H1 (cell line): ENCODE data around the gene LRP1. TPM values are rescaled to one million over a fixed set of nuclear protein-coding genes. Genes with fewer than 3 reads are reported as not detected.

ENCODE experiments used
- CTCF ChIA-PET: fragments of 300-600 bp; sonication (Branson Sonifier 250); formaldehyde crosslinking; loops from one replicate; lab custom pipeline; 2021; ENCODE audit not compliant: partially characterized antibody; lab: Charles Lee
- POLR2A ChIA-PET: fragments of 300-600 bp; sonication (Branson Sonifier 250); formaldehyde crosslinking; loops from one replicate; lab custom pipeline; 2021; ENCODE audit warnings: inconsistent platforms; ENCODE audit not compliant: partially characterized antibody; lab: Charles Lee
- DNase-seq, 2 experiments: peaks; one replicate each; pipeline versions ENCODE4 v3.0.0 to v3.0.0-alpha.2; 2010 to 2022; ENCODE audit warnings: low spot score in 2 of 2, low read depth in 1 of 2, mixed read lengths in 1 of 2
- FAIRE-seq: peaks from 2 replicates; lab custom pipeline; 2011; peaks lifted over from hg19 to GRCh38; lab: Jason Lieb, UNC
- H2AFZ ChIP-seq: 2 replicates; pipeline ENCODE4 v1.8.1; 2012; ENCODE audit warnings: low read length, inconsistent platforms
- H2AK5ac ChIP-seq: 2 replicates; pipeline ENCODE4 v1.6.1; 2013; ENCODE audit warnings: low read depth, low read length
- H2BK120ac ChIP-seq: replicated peaks from 2 replicates; pipeline ENCODE3; 2013; ENCODE audit warnings: low read depth, low read length, inconsistent platforms
- H2BK12ac ChIP-seq: 2 replicates; pipeline ENCODE4 v1.6.1; 2013; ENCODE audit warnings: low read depth, low read length
- H2BK15ac ChIP-seq: 2 replicates; pipeline ENCODE4 v1.6.1; 2013; ENCODE audit warnings: low read length
- H2BK20ac ChIP-seq: 2 replicates; pipeline ENCODE4 v1.6.1; 2013; ENCODE audit warnings: low read length
- H2BK5ac ChIP-seq: 2 replicates; pipeline ENCODE4 v1.6.1; 2013; ENCODE audit warnings: low read depth, low read length
- H3K14ac ChIP-seq: 2 replicates; pipeline ENCODE4 v1.6.1; 2013; ENCODE audit warnings: inconsistent platforms; ENCODE audit not compliant: insufficient read length
- H3K18ac ChIP-seq: 2 replicates; pipeline ENCODE4 v1.6.1; 2013; ENCODE audit warnings: low read length; ENCODE audit errors: extremely low read depth
- H3K23ac ChIP-seq: 2 replicates; pipeline ENCODE4 v1.6.1; 2013; ENCODE audit warnings: inconsistent platforms; ENCODE audit not compliant: insufficient read length
- H3K23me2 ChIP-seq: 2 replicates; pipeline ENCODE4 v1.6.1; 2013; ENCODE audit warnings: low read depth, low read length
- H3K27ac ChIP-seq: 2 replicates; pipeline ENCODE4 v1.6.1; 2011; ENCODE audit warnings: low read depth, low read length, inconsistent platforms
- H3K27me3 ChIP-seq, 4 experiments: replicated peaks in 1 of 4; 1 replicate in 1 of 4; 2 replicates in 3 of 4; pipeline versions ENCODE4 v1.6.1 to v1.8.1; 2011 to 2013; ENCODE audit warnings: low read length in 3 of 4, mild to moderate bottlenecking in 3 of 4, inconsistent platforms in 2 of 4, mixed read lengths in 2 of 4, moderate library complexity in 1 of 4; ENCODE audit not compliant: control insufficient read depth in 3 of 4, insufficient read depth in 3 of 4; ENCODE audit errors: extremely low read depth in 1 of 4
- H3K36me3 ChIP-seq, 4 experiments: 2 replicates each; pipeline versions ENCODE4 v1.6.1 to v1.8.1; 2011 to 2013; ENCODE audit warnings: mild to moderate bottlenecking in 4 of 4, low read length in 3 of 4, moderate library complexity in 2 of 4, control low read depth in 1 of 4, inconsistent platforms in 1 of 4; ENCODE audit not compliant: insufficient read depth in 4 of 4, control insufficient read depth in 2 of 4
- H3K4ac ChIP-seq: replicated peaks from 2 replicates; pipeline ENCODE3; 2013; ENCODE audit warnings: low read length, low read depth, mixed read lengths, inconsistent platforms; ENCODE audit not compliant: insufficient read length
- H3K4me1 ChIP-seq, 4 experiments: replicated peaks in 1 of 4; 1 replicate in 1 of 4; 2 replicates in 3 of 4; pipeline versions ENCODE4 v1.6.1 to v1.8.1; 2011 to 2013; ENCODE audit warnings: low read length in 3 of 4, inconsistent platforms in 2 of 4, mixed read lengths in 1 of 4; ENCODE audit not compliant: insufficient read depth in 4 of 4, control insufficient read depth in 3 of 4
- H3K4me2 ChIP-seq, 2 experiments: 2 replicates each; pipeline versions ENCODE4 v1.6.1 to v1.8.1; 2011 to 2013; ENCODE audit warnings: low read depth in 2 of 2, low read length in 2 of 2, control low read depth in 1 of 2, inconsistent platforms in 1 of 2, mild to moderate bottlenecking in 1 of 2; ENCODE audit not compliant: insufficient read depth in 1 of 2
- H3K4me3 ChIP-seq, 4 experiments: fragments of 200-600, 300-600 bp in 1 of 4; sonication (generic), shearing (Covaris generic), sonication (Bioruptor Twin) in 1 of 4; 2 replicates each; pipeline versions ENCODE4 v1.5.1 to v1.8.1; 2011 to 2016; ENCODE audit warnings: low read length in 4 of 4, low read depth in 3 of 4, control low read depth in 2 of 4, inconsistent platforms in 2 of 4, mild to moderate bottlenecking in 2 of 4, mixed read lengths in 1 of 4, moderate library complexity in 1 of 4; ENCODE audit not compliant: insufficient read depth in 2 of 4; ENCODE audit errors: extremely low read depth in 1 of 4
- H3K56ac ChIP-seq: replicated peaks from 2 replicates; pipeline ENCODE3; 2013; ENCODE audit warnings: low read depth, mild to moderate bottlenecking, mixed read lengths, low read length, inconsistent platforms; ENCODE audit not compliant: insufficient read length
- H3K79me1 ChIP-seq: 2 replicates; pipeline ENCODE4 v1.6.1; 2013; ENCODE audit warnings: low read depth, low read length, control low read depth
- H3K79me2 ChIP-seq, 2 experiments: 2 replicates each; pipeline versions ENCODE4 v1.6.1 to v1.8.1; 2012 to 2013; ENCODE audit warnings: low read length in 2 of 2, mild to moderate bottlenecking in 2 of 2, inconsistent platforms in 1 of 2; ENCODE audit not compliant: insufficient read depth in 2 of 2, control insufficient read depth in 1 of 2
- H3K9ac ChIP-seq, 4 experiments: replicated peaks in 1 of 4; 1 replicate in 1 of 4; 2 replicates in 3 of 4; pipeline versions ENCODE4 v1.6.1 to v1.8.1; 2011 to 2013; ENCODE audit warnings: low read depth in 3 of 4, low read length in 3 of 4, control low read depth in 2 of 4, mild to moderate bottlenecking in 2 of 4, moderate library complexity in 2 of 4, inconsistent platforms in 1 of 4; ENCODE audit errors: extremely low read depth in 1 of 4
- H3K9me3 ChIP-seq, 2 experiments: 2 replicates each; pipeline versions ENCODE4 v1.6.1 to v1.8.1; 2012 to 2013; ENCODE audit warnings: mild to moderate bottlenecking in 2 of 2, moderate library complexity in 2 of 2, control low read depth in 1 of 2, inconsistent platforms in 1 of 2, low read depth in 1 of 2, low read length in 1 of 2, mixed read lengths in 1 of 2; ENCODE audit not compliant: insufficient read depth in 2 of 2
- H4K20me1 ChIP-seq, 2 experiments: replicated peaks in 1 of 2; 2 replicates each; pipeline versions ENCODE3 to v1.8.1; 2011 to 2013; ENCODE audit warnings: inconsistent platforms in 2 of 2, low read length in 2 of 2, mild to moderate bottlenecking in 1 of 2; ENCODE audit not compliant: insufficient read depth in 2 of 2, control insufficient read depth in 1 of 2
- H4K5ac ChIP-seq: 2 replicates; pipeline ENCODE4 v1.6.1; 2013; ENCODE audit warnings: low read length, low read depth, mixed read lengths, inconsistent platforms; ENCODE audit not compliant: insufficient read length
- H4K8ac ChIP-seq: 2 replicates; pipeline ENCODE4 v1.8.0; 2013; ENCODE audit warnings: mild to moderate bottlenecking, moderate library complexity, low read length, inconsistent platforms; ENCODE audit not compliant: insufficient read depth; ENCODE audit errors: extremely low read depth
- H4K91ac ChIP-seq: replicated peaks from 2 replicates; pipeline ENCODE3; 2013; ENCODE audit warnings: low read length, mixed read lengths, inconsistent platforms; ENCODE audit not compliant: insufficient read length
- EGR1 ChIP-seq: IDR thresholded peaks from 2 replicates; pipeline ENCODE4 v1.6.1; 2011; ENCODE audit warnings: low read depth, low read length, borderline replicate concordance
- POLR2AphosphoS5 ChIP-seq: IDR thresholded peaks from 2 replicates; pipeline ENCODE4 v1.6.1; 2011; ENCODE audit warnings: low read depth, low read length
- WGBS, 2 experiments: shearing (Covaris generic) in 1 of 2; methylation state at CpG; one replicate each; pipeline versions ENCODE4 v1.1.6 to v1.1.7; 2013 to 2015; ENCODE audit warnings: low lambda C conversion rate in 2 of 2, mixed read lengths in 2 of 2, inconsistent platforms in 1 of 2, low coverage in 1 of 2, missing lambda C conversion rate in 1 of 2; ENCODE audit not compliant: insufficient replicate concordance in 2 of 2, insufficient coverage in 1 of 2, insufficient read length in 1 of 2; ENCODE audit errors: extremely low coverage in 1 of 2, missing lambda C conversion rate in 1 of 2; 5-methylcytosine and 5-hydroxymethylcytosine counted together
- polyA plus RNA-seq, 7 experiments: library from polyadenylated mRNA; depleted of rRNA in 3 of 7; stranded (reverse) in 5 of 7; unstranded in 2 of 7; fragments of >200 nt in 5 of 7; fragments of 200-250 nt in 2 of 7; gene quantifications; 1 replicate in 5 of 7; 2 replicates in 1 of 7; 4 replicates in 1 of 7; pipeline versions ENCODE4 v1.2.1 to v1.2.3, GENCODE V29; 2011 to 2013; ENCODE audit warnings: missing spikeins in 2 of 7, mixed read lengths in 2 of 7
- total RNA-seq: library from RNA; stranded (reverse); fragmentation: NEBNext Ultra II Directional; extraction: Animal tissue kit (Norgen Biotek cat#: 25700); gene quantifications from 2 replicates; pipeline ENCODE4 v1.2.1, GENCODE V29; 2021

LRP1 gene
- total and polyA plus RNA-seq, 2 of the 8 experiments (the other 6 are each of a cell fraction or from before 2014, with no cell fraction given) = 35.3 to 92.5 TPM

DNA sequence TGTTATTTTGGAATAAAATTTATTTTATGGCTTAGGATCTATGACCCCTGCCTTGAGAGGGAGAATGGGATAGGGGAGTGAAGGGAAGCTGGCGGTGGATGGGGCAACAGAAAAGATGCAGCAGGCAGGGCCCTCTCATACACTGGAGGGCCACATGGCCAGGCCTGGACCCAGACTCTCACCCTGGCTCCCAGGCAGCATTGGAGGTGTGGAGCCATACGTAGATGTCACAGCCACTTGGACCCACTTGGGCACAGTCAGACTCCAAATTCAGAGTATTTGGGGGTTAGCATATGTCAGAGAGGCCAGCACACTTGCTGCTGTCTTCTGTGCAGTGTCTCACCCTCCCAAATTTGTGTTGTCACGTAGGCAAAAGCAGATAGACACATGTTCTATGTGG lies 32.8 kb upstream of the LRP1 start:
- Histone ChIP-seq H3K4me1 (peaks cover 0 to 24% (median 19%) of the 10 kb centered on the region in 4 experiments; a peak in 6 of 7 replicates), H3K14ac (no peak overlapping the region), H3K36me3 (peaks cover 9 to 32% (median 18%) of the 10 kb centered on the region in 4 experiments), H3K27ac (no peak overlapping the region), H2BK5ac (no peak overlapping the region), H3K23me2 (no peaks in the 10 kb centered on the region), H3K27me3 (no peaks in the 10 kb centered on the region), H2BK120ac (no peak overlapping the region), H4K8ac (no peak overlapping the region), H3K9me3 (no peaks in the 10 kb centered on the region), H3K4me2 (no peak overlapping the region), H4K5ac (no peak overlapping the region), H4K20me1 (peaks cover 4 to 8% of the 10 kb centered on the region in 2 experiments), H2AFZ (no peak overlapping the region), H3K18ac (no peak overlapping the region), H3K4ac (no peak overlapping the region), H4K91ac (no peak overlapping the region)
- WGBS, 2 experiments = 92% methylated on average over 3 of the region's 3 CpGs; no CpG with 5 or more reads in 1 of the 2 experiments
- POLR2A ChIA-PET = interaction anchor here (0.6 to 16.5 kb wide), 8 partner anchors 7 to 413 kb away, joined by 3 to 352 read pairs (median 8); partner anchors contain the start of genes LRP1, NAB2, NEMP1 and SHMT2
- CTCF ChIA-PET = interaction anchor here (0.8 to 14.0 kb wide), 8 partner anchors 11 to 94 kb away, joined by 3 to 325 read pairs (median 5); partner anchors contain the start of gene STAT6
- no peak for TF ChIP-seq EGR1
- TF ChIP-seq POLR2AphosphoS5 = peak; percentile 22; the same call in 1 of the 2 replicates
- TF ChIP-seq, all 59 proteins: peak for 1
- Histone ChIP-seq H3K79me2 (peaks cover 0 to 9% of the 10 kb centered on the region in 2 experiments; a peak in 1 of 4 replicates), H3K9ac (no peak overlapping the region; a peak in 1 of 7 replicates), H3K79me1 (peaks cover 3% of the 10 kb centered on the region), H2BK20ac (no peak overlapping the region), H3K23ac (no peak overlapping the region), H3K56ac (no peak overlapping the region), H2AK5ac (no peak overlapping the region), H2BK12ac (no peak overlapping the region), H3K4me3 (no peak overlapping the region), H2BK15ac (no peak overlapping the region)
- FAIRE-seq = no peak
- no peak for DNase-seq
